KG1 (cell line): ENCODE data around the gene SORCS2.

Experiments
- DNase-seq: peaks from one replicate; lab custom pipeline; 2025; lab: John Stamatoyannopoulos, UW

The SORCS2 gene

GRCh38 chr4:7652906-7653305, 460.6 kb downstream of the SORCS2 start:
- no peak for DNase-seq

GRCh38 chr4:7653510-7654369, 461.4 kb downstream of the SORCS2 start:
- no peak for DNase-seq

GRCh38 chr4:7654550-7655445, 462.5 kb downstream of the SORCS2 start:
- DNase-seq: no peak

GRCh38 chr4:7655511-7656243, 463.3 kb downstream of the SORCS2 start:
- DNase-seq: no peak

- DNase-seq: no peak
Observed at GRCh38 chr4:7656244-7656800, 464.0 kb downstream of the SORCS2 start.

GRCh38 chr4:7657545-7658297, 465.4 kb downstream of the SORCS2 start:
- no peak for DNase-seq

- DNase-seq: no peak
Observed at GRCh38 chr4:7658341-7659204, 466.2 kb downstream of the SORCS2 start.

GRCh38 chr4:7659429-7660175, 467.3 kb downstream of the SORCS2 start:
- DNase-seq: no peak

- no peak for DNase-seq
Observed at GRCh38 chr4:7660176-7661039, 468.1 kb downstream of the SORCS2 start.

GRCh38 chr4:7661066-7661748, 468.9 kb downstream of the SORCS2 start:
- no peak for DNase-seq

GRCh38 chr4:7661846-7662506, 469.6 kb downstream of the SORCS2 start:
- DNase-seq: no peak

GRCh38 chr4:7662507-7662846, 470.1 kb downstream of the SORCS2 start:
- DNase-seq: no peak

- no peak for DNase-seq
Observed at GRCh38 chr4:7663075-7663541, 470.8 kb downstream of the SORCS2 start.

GRCh38 chr4:7664106-7664505, 471.8 kb downstream of the SORCS2 start:
- no peak for DNase-seq

- DNase-seq: no peak
Observed at GRCh38 chr4:7665321-7665720, 473.0 kb downstream of the SORCS2 start.

- DNase-seq: no peak
Observed at GRCh38 chr4:7666011-7666410, 473.7 kb downstream of the SORCS2 start.

GRCh38 chr4:7666744-7667143, 474.4 kb downstream of the SORCS2 start:
- no peak for DNase-seq
